Trophoblast cell (in vitro differentiated cells and primary cell): ENCODE measurements around the gene ATAD3C.

Source experiments
- DNase-seq, 2 donors: peaks; one replicate each; pipeline ENCODE4 v3.0.0-alpha.2; 2016
- H2AFZ ChIP-seq: 2 replicates; pipeline ENCODE4 v1.6.1; 2013; ENCODE audit warnings: low read length, moderate library complexity, mild to moderate bottlenecking; ENCODE audit not compliant: insufficient read depth, poor library complexity
- H2AK5ac ChIP-seq: 2 replicates; pipeline ENCODE4 v1.6.1; 2013; ENCODE audit warnings: mild to moderate bottlenecking, low read length
- H2BK120ac ChIP-seq: 2 replicates; pipeline ENCODE4 v1.6.1; 2013; ENCODE audit warnings: low read length, mild to moderate bottlenecking, moderate library complexity; ENCODE audit not compliant: insufficient read depth, poor library complexity
- H2BK12ac ChIP-seq: 2 replicates; pipeline ENCODE4 v1.6.1; 2013; ENCODE audit warnings: mild to moderate bottlenecking, low read length, moderate library complexity
- H2BK5ac ChIP-seq: 2 replicates; pipeline ENCODE4 v1.6.1; 2013; ENCODE audit warnings: low read length, low read depth, moderate library complexity, mild to moderate bottlenecking; ENCODE audit not compliant: poor library complexity
- H3K14ac ChIP-seq: 2 replicates; pipeline ENCODE4 v1.6.1; 2013; ENCODE audit warnings: mild to moderate bottlenecking, low read length
- H3K18ac ChIP-seq: 2 replicates; pipeline ENCODE4 v1.6.1; 2013; ENCODE audit warnings: mild to moderate bottlenecking, low read length
- H3K23ac ChIP-seq: 2 replicates; pipeline ENCODE4 v1.6.1; 2013; ENCODE audit warnings: low read length
- H3K27ac ChIP-seq: 2 replicates; pipeline ENCODE4 v1.5.1; 2013; ENCODE audit warnings: low read depth, mild to moderate bottlenecking, inconsistent platforms, low read length, moderate library complexity
- H3K27me3 ChIP-seq: 2 replicates; pipeline ENCODE4 v1.6.1; 2013; ENCODE audit warnings: inconsistent platforms, mild to moderate bottlenecking, low read length, moderate library complexity; ENCODE audit not compliant: insufficient read depth
- H3K36me3 ChIP-seq, 2 experiments: 1 replicate in 1 of 2; 2 replicates in 1 of 2; pipeline ENCODE4 v1.6.1; 2013; ENCODE audit warnings: low read length in 2 of 2, mild to moderate bottlenecking in 2 of 2, moderate library complexity in 1 of 2; ENCODE audit not compliant: insufficient read depth in 2 of 2, control insufficient read depth in 1 of 2
- H3K4ac ChIP-seq: 2 replicates; pipeline ENCODE4 v1.6.1; 2013; ENCODE audit warnings: low read depth, mild to moderate bottlenecking, low read length, moderate library complexity
- H3K4me1 ChIP-seq, 2 experiments: 1 replicate in 1 of 2; 2 replicates in 1 of 2; pipeline ENCODE4 v1.6.1; 2013; ENCODE audit warnings: low read length in 2 of 2, mild to moderate bottlenecking in 2 of 2, moderate library complexity in 1 of 2; ENCODE audit not compliant: insufficient read depth in 2 of 2, control insufficient read depth in 1 of 2
- H3K4me2 ChIP-seq: 2 replicates; pipeline ENCODE4 v1.6.1; 2013; ENCODE audit warnings: inconsistent platforms, mild to moderate bottlenecking, low read length, moderate library complexity
- H3K4me3 ChIP-seq: 2 replicates; pipeline ENCODE4 v1.5.1; 2013; ENCODE audit warnings: mild to moderate bottlenecking, low read depth, low read length, inconsistent platforms
- H3K79me1 ChIP-seq: one replicate; pipeline ENCODE4 v1.6.1; 2013; ENCODE audit warnings: low read length
- H3K79me2 ChIP-seq: 2 replicates; pipeline ENCODE4 v1.6.1; 2013; ENCODE audit warnings: low read length, mild to moderate bottlenecking; ENCODE audit not compliant: control insufficient read depth, insufficient read depth, poor library complexity
- H3K9ac ChIP-seq: 2 replicates; pipeline ENCODE4 v1.6.1; 2013; ENCODE audit warnings: mild to moderate bottlenecking, low read length
- H3K9me3 ChIP-seq: 2 replicates; pipeline ENCODE4 v1.6.1; 2013; ENCODE audit warnings: low read depth, mild to moderate bottlenecking, control low read depth, inconsistent platforms, low read length; ENCODE audit not compliant: insufficient read depth
- H4K12ac ChIP-seq: 2 replicates; pipeline ENCODE4 v1.6.1; 2013; ENCODE audit warnings: low read depth, mild to moderate bottlenecking, low read length, moderate library complexity
- H4K8ac ChIP-seq: 2 replicates; pipeline ENCODE4 v1.6.1; 2013; ENCODE audit warnings: low read depth, mild to moderate bottlenecking, low read length, moderate library complexity
- H4K91ac ChIP-seq: one replicate; pipeline ENCODE4 v1.6.1; 2013; ENCODE audit warnings: low read depth, mild to moderate bottlenecking, low read length, moderate library complexity
- WGBS: extraction: QIAGEN DNeasy Blood & Tissue Kit; methylation state at CpG from one replicate; pipeline ENCODE4 v1.1.7; 2013; ENCODE audit warnings: missing lambda C conversion rate; ENCODE audit not compliant: insufficient read length, insufficient coverage; ENCODE audit errors: extremely low coverage; 5-methylcytosine and 5-hydroxymethylcytosine counted together

ATAD3C gene

DNA sequence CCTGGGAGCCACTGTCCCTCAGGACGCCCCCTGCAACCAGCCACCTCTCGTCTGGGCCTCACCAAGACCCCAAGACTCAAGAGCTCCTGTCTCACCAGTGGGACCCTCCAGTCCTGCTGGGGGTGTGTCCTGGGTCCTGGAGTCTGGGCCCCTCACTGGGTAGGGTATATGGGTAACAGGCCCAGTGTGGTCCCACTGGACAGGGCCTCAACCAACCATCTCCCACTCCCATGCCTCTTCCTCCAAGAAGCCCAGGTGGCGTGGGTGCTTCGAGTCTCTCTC is 14.7 kb upstream of the ATAD3C start:
- peak overlapping the region; percentile 99 for H4K91ac ChIP-seq

DNA sequence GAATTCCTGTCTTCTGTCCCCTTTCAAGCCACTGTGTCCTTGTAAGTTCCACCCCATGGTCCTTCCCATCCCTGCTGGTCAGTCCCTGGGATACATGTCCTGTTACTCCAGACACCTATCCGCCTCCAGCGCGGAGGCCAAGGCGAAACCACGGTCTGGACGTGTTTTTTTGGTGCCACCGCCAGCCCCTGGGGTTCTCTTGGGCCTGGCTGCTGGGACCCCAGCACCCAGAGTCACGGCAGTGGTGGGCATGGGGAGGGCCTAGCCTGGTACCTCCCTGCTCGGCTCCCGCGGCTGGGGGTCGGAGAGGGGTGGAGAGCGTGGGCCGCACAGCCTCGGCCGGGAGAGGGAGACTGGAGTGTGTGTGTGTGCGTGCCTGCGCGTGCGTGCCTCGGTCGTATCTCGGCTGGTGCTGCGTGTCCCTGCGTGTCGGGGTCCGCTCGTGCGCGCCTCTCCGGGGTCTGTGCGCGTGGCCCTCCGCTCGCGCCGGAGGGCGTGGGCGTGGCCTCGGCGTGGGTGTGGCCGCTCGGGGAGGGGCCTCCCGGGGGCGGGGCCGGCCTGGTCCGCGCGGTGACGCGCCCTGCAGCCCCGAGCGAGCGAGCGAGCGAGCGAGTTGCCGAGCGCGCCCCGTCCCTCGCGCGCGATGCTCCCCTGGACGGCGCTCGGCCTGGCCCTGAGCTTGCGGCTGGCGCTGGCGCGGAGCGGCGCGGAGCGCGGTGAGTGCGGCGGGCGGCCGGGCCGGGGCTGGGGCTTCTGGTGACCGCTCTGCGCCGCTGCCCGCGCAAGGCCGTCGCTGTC is 14.2 kb upstream of the ATAD3C start, which contains the start of gene VWA1:
TSS of gene VWA1 (plus strand) at position 585 of the 798 bp plus-strand sequence. CDS start at position 644, 59 bp downstream.
- Histone ChIP-seq H3K27me3 (no peaks in the 10 kb centered on the region), H3K79me2 (peaks cover 35% of the 10 kb centered on the region), H3K14ac (peak within 1 kb of the TSS; percentile 97), H2BK5ac (peak within 1 kb of the TSS; percentile 98), H2AK5ac (peak within 1 kb of the TSS; percentile 98), H2BK120ac (peak within 1 kb of the TSS; percentile 98), H3K4ac (peak within 1 kb of the TSS; percentile 85), H3K79me1 (peaks cover 53% of the 10 kb centered on the region), H3K18ac (peak within 1 kb of the TSS; percentile 99), H3K4me1 (peaks cover 69 to 72% of the 10 kb centered on the region in 2 experiments), H3K4me3 (peak within 1 kb of the TSS; percentile 70), H2AFZ (peak within 1 kb of the TSS; percentile 33), H4K12ac (peak within 1 kb of the TSS; percentile 68), H4K8ac (peak within 1 kb of the TSS; percentile 48), H3K23ac (no peak within 1 kb of the TSS), H3K9ac (peak within 1 kb of the TSS; percentile 67), H3K4me2 (peak within 1 kb of the TSS; percentile 68), H3K9me3 (peaks cover 2% of the 10 kb centered on the region), H2BK12ac (peak within 1 kb of the TSS; percentile 97), H3K36me3 (peaks cover 17 to 19% of the 10 kb centered on the region in 2 experiments), H3K27ac (peak within 1 kb of the TSS; percentile 99), H4K91ac (peak within 1 kb of the TSS; percentile 99)
- peak; percentile 46 to 75 for DNase-seq
- no CpG with 5 or more reads among the region's 89 CpGs for WGBS

More for the DNA sequence above, 14.7 kb upstream of the ATAD3C start:
- no CpG with 5 or more reads among the region's 4 CpGs for WGBS
- Histone ChIP-seq H2AFZ (peak overlapping the region; percentile 33), H3K79me2 (peaks cover 35% of the 10 kb centered on the region), H3K14ac (peak overlapping the region; percentile 97), H3K27ac (peak overlapping the region; percentile 99), H3K27me3 (no peaks in the 10 kb centered on the region), H2AK5ac (peak overlapping the region; percentile 98), H3K4me1 (peaks cover 72 to 77% of the 10 kb centered on the region in 2 experiments), H3K9me3 (peaks cover 2% of the 10 kb centered on the region), H3K23ac (no peak overlapping the region), H3K18ac (peak overlapping the region; percentile 99), H3K4me3 (no peak overlapping the region), H3K36me3 (peaks cover 13 to 14% of the 10 kb centered on the region in 2 experiments), H2BK5ac (peak overlapping the region; percentile 98), H4K12ac (peak overlapping the region; percentile 68), H2BK12ac (peak overlapping the region; percentile 97), H3K9ac (no peak overlapping the region), H4K8ac (peak overlapping the region; percentile 42), H2BK120ac (peak overlapping the region; percentile 98), H3K4me2 (no peak overlapping the region), H3K79me1 (peaks cover 56% of the 10 kb centered on the region), H3K4ac (peak overlapping the region; percentile 82)
- DNase-seq, result no peak

DNA sequence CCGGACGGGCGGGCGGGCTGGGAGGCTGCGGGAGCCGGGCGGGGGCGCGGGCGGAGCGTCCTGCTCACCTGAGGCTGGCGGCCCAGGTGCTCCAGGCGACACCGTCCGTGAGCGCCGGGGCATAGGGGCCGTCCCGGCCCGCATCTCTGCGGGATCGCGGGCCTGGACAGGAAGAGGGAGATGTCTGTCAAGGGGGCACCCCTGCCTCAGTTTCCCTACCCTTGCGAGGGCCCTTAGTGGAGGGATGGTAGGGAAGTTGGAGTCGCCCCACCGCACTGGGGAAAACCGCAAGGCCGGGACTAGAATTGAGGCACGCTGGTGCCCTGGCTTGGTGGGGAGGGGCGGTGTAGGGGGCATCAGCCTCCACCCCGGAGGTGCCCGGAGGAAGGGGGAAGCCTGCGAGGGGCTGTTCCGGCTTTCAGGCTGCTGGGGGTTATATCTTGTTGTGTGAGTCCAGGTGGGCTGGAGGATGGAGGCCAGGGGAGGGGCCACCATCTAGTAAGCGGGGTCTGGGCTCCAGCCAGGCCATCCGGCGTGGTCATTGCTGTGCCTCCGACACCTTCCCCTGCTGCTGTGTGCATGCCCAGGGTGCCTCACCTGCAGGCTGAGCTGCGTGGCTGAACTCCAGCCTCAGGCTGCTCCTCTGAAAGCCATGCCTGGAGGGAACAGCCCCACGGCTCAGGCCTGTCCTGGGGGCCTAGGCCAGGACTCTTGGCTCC is 13.4 kb upstream of the ATAD3C start:
- H3K27me3 ChIP-seq, result no peaks in the 10 kb centered on the region
- peaks cover 2% of the 10 kb centered on the region for H3K9me3 ChIP-seq
- peak overlapping the region; percentile 7 for H3K27ac ChIP-seq
- DNase-seq, result peak; percentile 41 to 63
- no peak overlapping the region for H2AFZ ChIP-seq
- H2AK5ac ChIP-seq, result peak overlapping the region; percentile 6
- H2BK5ac ChIP-seq, result no peak overlapping the region
- peak overlapping the region; percentile 70 for H3K4me3 ChIP-seq
- peak overlapping the region; percentile 67 for H4K91ac ChIP-seq
- H4K12ac ChIP-seq, result no peak overlapping the region
- H4K8ac ChIP-seq, result peak overlapping the region; percentile 48
- H3K4ac ChIP-seq, result peak overlapping the region; percentile 85
- H2BK120ac ChIP-seq, result peak overlapping the region; percentile 10
- H3K9ac ChIP-seq, result peak overlapping the region; percentile 67
- peak overlapping the region; percentile 28 for H3K18ac ChIP-seq
- peak overlapping the region; percentile 23 for H3K14ac ChIP-seq
- peaks cover 63 to 68% of the 10 kb centered on the region in 2 experiments for H3K4me1 ChIP-seq
- H2BK12ac ChIP-seq, result no peak overlapping the region
- peaks cover 46% of the 10 kb centered on the region for H3K79me1 ChIP-seq
- H3K36me3 ChIP-seq, result peaks cover 20 to 23% of the 10 kb centered on the region in 2 experiments
- WGBS, result no CpG with 5 or more reads among the region's 40 CpGs
- H3K4me2 ChIP-seq, result peak overlapping the region; percentile 68
- H3K79me2 ChIP-seq, result peaks cover 35% of the 10 kb centered on the region
- H3K23ac ChIP-seq, result no peak overlapping the region

DNA sequence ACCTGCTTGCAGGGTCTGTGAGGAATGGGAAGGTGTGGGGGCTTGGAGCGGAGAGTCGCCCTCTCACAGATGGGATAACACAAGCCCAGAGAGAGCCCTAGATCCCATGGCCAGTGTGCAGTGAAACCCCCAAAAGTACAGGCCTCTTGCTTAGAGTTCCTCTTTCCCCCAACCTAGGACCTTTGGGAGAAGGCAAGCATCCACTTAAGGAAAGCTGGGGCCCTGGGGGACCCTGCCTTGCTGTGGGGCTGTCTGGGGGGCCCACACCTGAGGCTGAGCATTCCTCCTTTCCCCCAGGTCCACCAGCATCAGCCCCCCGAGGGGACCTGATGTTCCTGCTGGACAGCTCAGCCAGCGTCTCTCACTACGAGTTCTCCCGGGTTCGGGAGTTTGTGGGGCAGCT is 12.9 kb upstream of the ATAD3C start:
- Histone ChIP-seq H4K8ac (no peak overlapping the region), H3K4me1 (peaks cover 57 to 62% of the 10 kb centered on the region in 2 experiments), H2BK5ac (no peak overlapping the region), H3K9ac (no peak overlapping the region), H3K79me1 (peaks cover 41% of the 10 kb centered on the region), H4K12ac (no peak overlapping the region), H3K4ac (peak overlapping the region; percentile 13), H2AFZ (no peak overlapping the region), H2BK120ac (no peak overlapping the region), H2AK5ac (no peak overlapping the region), H3K4me2 (peak overlapping the region; percentile 68), H3K23ac (no peak overlapping the region), H4K91ac (no peak overlapping the region), H3K4me3 (peak overlapping the region; percentile 55), H3K36me3 (peaks cover 20 to 23% of the 10 kb centered on the region in 2 experiments), H3K79me2 (peaks cover 33% of the 10 kb centered on the region), H3K18ac (no peak overlapping the region), H2BK12ac (no peak overlapping the region), H3K9me3 (peaks cover 2% of the 10 kb centered on the region), H3K27ac (no peak overlapping the region), H3K27me3 (no peaks in the 10 kb centered on the region), H3K14ac (peak overlapping the region; percentile 23)
- WGBS, result no CpG with 5 or more reads among the region's 7 CpGs
- no peak for DNase-seq
